CD8-positive, alpha-beta memory T cell (primary cell): ENCODE data around the gene DVL1. TPM values are rescaled to one million over a fixed set of nuclear protein-coding genes. Genes with fewer than 3 reads are reported as not detected.
"Not testable (repeated sequence)": the region's sequence is repeated elsewhere in the genome, so short reads cannot be mapped to it uniquely, and the experiment has no call there.

ENCODE experiments used
- CTCF ChIA-PET: fragments of 350-600 bp; sonication (Branson Sonifier 250); formaldehyde crosslinking; loops from one replicate; lab custom pipeline; 2021; ENCODE audit warnings: antibody characterized with exemption; lab: Charles Lee
- POLR2A ChIA-PET: fragments of 350-600 bp; sonication (Branson Sonifier 250); formaldehyde crosslinking; loops from one replicate; lab custom pipeline; 2021; ENCODE audit warnings: antibody characterized with exemption; lab: Charles Lee
- DNase-seq, 5 donors: peaks; one replicate each; pipeline versions ENCODE4 v3.0.0 to v3.0.0-alpha.2; 2020 to 2022; ENCODE audit warnings: mixed read lengths in 1 of 5
- H3K27ac ChIP-seq: one replicate; pipeline ENCODE4 v1.7.0; 2013; ENCODE audit warnings: low read depth, mild to moderate bottlenecking, low read length, moderate library complexity
- H3K27me3 ChIP-seq: 2 replicates; pipeline ENCODE4 v1.7.0; 2013; ENCODE audit warnings: low read length, mild to moderate bottlenecking; ENCODE audit not compliant: insufficient read depth, poor library complexity, severe bottlenecking
- H3K36me3 ChIP-seq: 2 replicates; pipeline ENCODE4 v1.7.0; 2013; ENCODE audit warnings: mild to moderate bottlenecking, low read length, moderate library complexity; ENCODE audit not compliant: insufficient read depth
- H3K4me1 ChIP-seq: 2 replicates; pipeline ENCODE4 v1.7.0; 2013; ENCODE audit warnings: mild to moderate bottlenecking, low read length, moderate library complexity; ENCODE audit not compliant: insufficient read depth
- H3K4me3 ChIP-seq: 2 replicates; pipeline ENCODE4 v1.7.0; 2013; ENCODE audit warnings: mild to moderate bottlenecking, low read length
- H3K9me3 ChIP-seq: 2 replicates; pipeline ENCODE4 v1.7.0; 2013; ENCODE audit warnings: mild to moderate bottlenecking, low read length
- H3K27ac Mint-ChIP-seq, 8 donors: one replicate each; pipeline ENCODE4 v1.8.0; 2020 to 2021; ENCODE audit warnings: mixed read lengths in 8 of 8, mild to moderate bottlenecking in 6 of 8, inconsistent platforms in 3 of 8, moderate library complexity in 3 of 8
- H3K27me3 Mint-ChIP-seq, 2 donors: one replicate each; pipeline ENCODE4 v1.8.0; 2020 to 2021; ENCODE audit warnings: mixed read lengths in 2 of 2, mild to moderate bottlenecking in 1 of 2, moderate library complexity in 1 of 2
- H3K36me3 Mint-ChIP-seq, 3 donors: one replicate each; pipeline ENCODE4 v1.8.0; 2020 to 2021; ENCODE audit warnings: mixed read lengths in 3 of 3, inconsistent platforms in 1 of 3, mild to moderate bottlenecking in 1 of 3
- H3K4me1 Mint-ChIP-seq, 3 donors: one replicate each; pipeline ENCODE4 v1.8.0; 2020 to 2021; ENCODE audit warnings: mixed read lengths in 3 of 3, inconsistent platforms in 1 of 3, mild to moderate bottlenecking in 1 of 3
- H3K4me3 Mint-ChIP-seq, 7 donors: one replicate each; pipeline ENCODE4 v1.8.0; 2020 to 2021; ENCODE audit warnings: mixed read lengths in 7 of 7, mild to moderate bottlenecking in 6 of 7, moderate library complexity in 4 of 7, inconsistent platforms in 2 of 7
- H3K9me3 Mint-ChIP-seq, 5 donors: one replicate each; pipeline ENCODE4 v1.8.0; 2020 to 2022; ENCODE audit warnings: mixed read lengths in 5 of 5, mild to moderate bottlenecking in 3 of 5, moderate library complexity in 2 of 5, inconsistent platforms in 1 of 5
- polyA plus RNA-seq: library from polyadenylated mRNA; unstranded; fragments of 300-500 nt; fragmentation: Illumina TruSeq; gene quantifications from one replicate; pipeline ENCODE4 v1.2.3, GENCODE V29; 2021
- total RNA-seq, 2 experiments: library from RNA; stranded (reverse); gene quantifications; one replicate each; pipeline ENCODE4 v1.2.3, GENCODE V29; 2021

DVL1 gene
- total and polyA plus RNA-seq, 3 experiments from 2014 or later: 1.6 to 41.1 (median 39.7) TPM

GRCh38 chr1:1373051-1373814 lies 24.0 kb upstream of the DVL1 start:
- Mint-ChIP-seq H3K9me3 (no peaks in the 10 kb centered on the region), H3K27me3 (no peaks in the 10 kb centered on the region), H3K4me1 (peaks cover 15 to 47% (median 20%) of the 10 kb centered on the region in 3 donors), H3K4me3 (peak overlapping the region; percentile 62 to 88 (median 73)), H3K27ac (peak overlapping the region in 7 of 8 donors; percentile 58 to 95 (median 76)), H3K36me3 (peaks cover 0 to 15% (median 0%) of the 10 kb centered on the region in 3 donors)
- H3K4me3 ChIP-seq: no peak overlapping the region
- no peaks in the 10 kb centered on the region for H3K9me3 ChIP-seq
- ChIA-PET CTCF (interaction anchor here (0.6 to 6.5 kb wide), 14 partner anchors 15 to 389 kb away, joined by 3 to 57 read pairs (median 6); partner anchors contain the start of genes CCNL2, MRPL20 and MXRA8), POLR2A (interaction anchor here (0.6 to 2.9 kb wide), 4 partner anchors 10 to 34 kb away, joined by 3 to 16 read pairs (median 4); partner anchors contain the start of gene MRPL20)
- peaks cover 37% of the 10 kb centered on the region for H3K4me1 ChIP-seq
- no peak for DNase-seq
- H3K36me3 ChIP-seq: no peaks in the 10 kb centered on the region
- H3K27ac ChIP-seq: no peak overlapping the region
- H3K27me3 ChIP-seq: no peaks in the 10 kb centered on the region

- H3K4me1 Mint-ChIP-seq: peaks cover 15 to 47% (median 20%) of the 10 kb centered on the region in 3 donors
- ChIA-PET CTCF (interaction anchor here (0.8 to 6.5 kb wide), 24 partner anchors 8 to 388 kb away, joined by 3 to 57 read pairs (median 4); partner anchors contain the start of genes CCNL2, DVL1, MRPL20 and MXRA8), POLR2A (interaction anchor here (0.6 to 2.2 kb wide), 10 partner anchors 9 to 1018 kb away, joined by 3 to 10 read pairs (median 4); partner anchors contain the start of genes CCNL2, DVL1 and MRPL20)
- H3K36me3 Mint-ChIP-seq: peaks cover 0 to 15% (median 0%) of the 10 kb centered on the region in 3 donors
- H3K27ac Mint-ChIP-seq: peak overlapping the region; percentile 56 to 96 (median 82)
- peak; percentile 67 to 82 (median 75) for DNase-seq
- Histone ChIP-seq H3K27me3 (no peaks in the 10 kb centered on the region), H3K36me3 (no peaks in the 10 kb centered on the region), H3K27ac (no peak overlapping the region), H3K4me1 (peaks cover 37% of the 10 kb centered on the region), H3K9me3 (no peaks in the 10 kb centered on the region), H3K4me3 (peak overlapping the region; percentile 42)
- no peaks in the 10 kb centered on the region for H3K9me3 Mint-ChIP-seq
- no peaks in the 10 kb centered on the region for H3K27me3 Mint-ChIP-seq
- H3K4me3 Mint-ChIP-seq: peak overlapping the region; percentile 41 to 91 (median 56)
These were observed 22.8 kb upstream of the DVL1 start for GRCh38 chr1:1371746-1372711.

GRCh38 chr1:1371364-1371745 lies 22.1 kb upstream of the DVL1 start:
- peak; percentile 68 to 94 (median 85) for DNase-seq
- no peaks in the 10 kb centered on the region for H3K27me3 ChIP-seq
- H3K4me1 Mint-ChIP-seq: peaks cover 15 to 47% (median 20%) of the 10 kb centered on the region in 3 donors
- peaks cover 37% of the 10 kb centered on the region for H3K4me1 ChIP-seq
- no peaks in the 10 kb centered on the region for H3K27me3 Mint-ChIP-seq
- peak overlapping the region in 6 of 8 donors; percentile 9 to 96 (median 78) for H3K27ac Mint-ChIP-seq
- H3K9me3 Mint-ChIP-seq: no peaks in the 10 kb centered on the region
- POLR2A ChIA-PET: interaction anchor here (0.7 to 2.2 kb wide), 7 partner anchors 14 to 249 kb away, joined by 3 to 10 read pairs (median 3); partner anchors contain the start of genes CCNL2 and DVL1
- CTCF ChIA-PET: interaction anchor here (0.8 to 6.5 kb wide), 20 partner anchors 9 to 387 kb away, joined by 3 to 57 read pairs (median 6); partner anchors contain the start of genes CCNL2, DVL1, MXRA8 and UBE2J2
- peak overlapping the region; percentile 24 to 91 (median 41) for H3K4me3 Mint-ChIP-seq
- H3K9me3 ChIP-seq: no peaks in the 10 kb centered on the region
- peaks cover 0 to 15% (median 0%) of the 10 kb centered on the region in 3 donors for H3K36me3 Mint-ChIP-seq
- peak overlapping the region; percentile 42 for H3K4me3 ChIP-seq
- no peaks in the 10 kb centered on the region for H3K36me3 ChIP-seq
- H3K27ac ChIP-seq: no peak overlapping the region

- Histone ChIP-seq H3K27me3 (no peaks in the 10 kb centered on the region), H3K9me3 (no peaks in the 10 kb centered on the region), H3K36me3 (no peaks in the 10 kb centered on the region), H3K4me1 (peaks cover 32% of the 10 kb centered on the region), H3K27ac (no peak overlapping the region), H3K4me3 (no peak overlapping the region)
- ChIA-PET POLR2A (interaction anchor here (1.0 to 2.2 kb wide), 5 partner anchors 17 to 248 kb away, joined by 3 to 10 read pairs (median 3); partner anchors contain the start of genes CCNL2 and DVL1), CTCF (interaction anchor here (1.0 to 6.5 kb wide), 11 partner anchors 9 to 249 kb away, joined by 3 to 57 read pairs (median 4); partner anchors contain the start of genes CCNL2 and DVL1)
- Mint-ChIP-seq H3K9me3 (no peaks in the 10 kb centered on the region), H3K27ac (peak overlapping the region in 3 of 8 donors; percentile 63 to 96 (median 81)), H3K36me3 (peaks cover 0 to 15% (median 0%) of the 10 kb centered on the region in 3 donors), H3K27me3 (no peaks in the 10 kb centered on the region), H3K4me1 (peaks cover 15 to 45% (median 20%) of the 10 kb centered on the region in 3 donors), H3K4me3 (peak overlapping the region in 3 of 7 donors; percentile 41 to 91 (median 46))
- DNase-seq: peak in 1 of 5 donors; percentile 38
These were observed 21.6 kb upstream of the DVL1 start for GRCh38 chr1:1370771-1371300.

DNA sequence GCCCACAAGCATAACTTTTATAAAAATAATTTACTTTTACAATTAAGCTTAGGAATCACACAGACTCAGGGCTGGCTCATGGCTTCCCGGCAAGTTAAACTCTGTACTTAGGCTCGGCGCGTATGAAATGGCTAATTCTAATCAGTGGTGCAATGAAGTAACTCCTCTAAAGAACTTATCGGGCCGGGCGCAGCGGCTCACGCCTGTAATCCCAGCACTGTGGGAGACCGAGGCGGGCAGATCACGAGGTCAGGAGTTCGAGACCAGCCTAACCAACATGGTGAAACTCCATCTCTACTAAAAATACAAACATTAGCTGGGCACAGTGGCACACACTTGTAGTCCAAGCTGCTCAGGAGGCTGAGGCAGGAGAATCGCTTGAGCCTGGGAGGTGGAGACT lies 20.9 kb upstream of the DVL1 start:
- ChIA-PET CTCF (interaction anchor here (1.1 to 6.5 kb wide), 4 partner anchors 29 to 248 kb away, joined by 3 to 57 read pairs (median 8); partner anchors contain the start of gene CCNL2), POLR2A (interaction anchor here (2.2 kb wide), 1 partner anchor 29 kb away, joined by 10 read pairs; the partner anchor contains the start of gene CCNL2)
- peaks cover 0 to 12% (median 0%) of the 10 kb centered on the region in 3 donors for H3K36me3 Mint-ChIP-seq
- DNase-seq, H3K36me3 ChIP-seq, H3K27ac ChIP-seq, H3K9me3 Mint-ChIP-seq, H3K4me3 Mint-ChIP-seq, H3K27me3 ChIP-seq, H3K4me3 ChIP-seq, H3K9me3 ChIP-seq, H3K27me3 Mint-ChIP-seq: not testable (repeated sequence)
- H3K4me1 ChIP-seq: peaks cover 30% of the 10 kb centered on the region
- peaks cover 10 to 40% (median 16%) of the 10 kb centered on the region in 3 donors for H3K4me1 Mint-ChIP-seq
- peak overlapping the region in 5 of 8 donors; percentile 33 to 63 (median 54) for H3K27ac Mint-ChIP-seq

DNA sequence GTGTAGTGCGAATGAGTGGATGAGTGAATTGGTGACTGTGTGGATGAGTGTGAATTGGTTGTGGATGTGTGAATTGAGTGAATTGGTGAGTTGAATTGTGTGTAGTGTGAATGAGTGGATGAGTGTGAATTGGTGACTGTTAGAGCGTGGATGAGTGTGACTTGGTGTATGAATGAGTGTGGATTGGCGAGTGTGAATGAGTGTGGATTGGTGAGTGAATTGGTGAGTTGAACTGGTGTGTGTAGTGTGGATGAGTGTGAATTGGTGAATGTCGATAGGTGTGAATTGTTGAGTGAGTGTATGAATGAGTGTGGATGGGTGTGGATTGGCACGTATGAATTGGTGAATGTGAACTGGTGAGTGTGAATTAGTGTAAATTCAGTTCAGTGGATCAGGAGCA lies 18.1 kb upstream of the DVL1 start:
- Mint-ChIP-seq H3K9me3 (no peaks in the 10 kb centered on the region), H3K27ac (no peak overlapping the region), H3K4me3 (no peak overlapping the region), H3K27me3 (no peaks in the 10 kb centered on the region), H3K36me3 (no peaks in the 10 kb centered on the region), H3K4me1 (peaks cover 4 to 23% (median 6%) of the 10 kb centered on the region in 3 donors)
- Histone ChIP-seq H3K9me3 (no peaks in the 10 kb centered on the region), H3K4me3 (no peak overlapping the region), H3K27me3 (no peaks in the 10 kb centered on the region), H3K36me3 (no peaks in the 10 kb centered on the region), H3K4me1 (peaks cover 19% of the 10 kb centered on the region), H3K27ac (no peak overlapping the region)
- ChIA-PET CTCF (no interaction called here), POLR2A (no interaction called here)
- DNase-seq: no peak

DNA sequence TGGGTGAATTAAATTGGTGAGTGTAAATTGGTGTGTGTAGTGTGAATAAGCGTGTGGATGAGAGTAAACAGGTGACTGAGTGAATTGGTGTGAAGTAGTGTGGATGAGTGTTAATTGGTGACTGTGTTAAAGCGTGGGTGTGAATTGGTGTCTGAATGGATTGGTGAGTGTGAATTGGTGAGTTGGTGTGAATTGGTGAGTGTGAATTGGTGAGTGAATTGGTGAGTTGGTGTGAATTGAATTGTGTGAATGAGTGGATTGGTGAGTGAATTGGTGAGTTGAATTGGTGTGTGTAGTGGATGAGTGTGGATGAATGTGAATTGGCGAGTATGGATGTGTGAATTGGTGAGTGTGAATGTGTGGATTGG lies 17.5 kb upstream of the DVL1 start:
- H3K4me3 Mint-ChIP-seq: no peak overlapping the region
- Histone ChIP-seq H3K36me3 (no peaks in the 10 kb centered on the region), H3K9me3 (no peaks in the 10 kb centered on the region), H3K27ac (no peak overlapping the region), H3K27me3 (no peaks in the 10 kb centered on the region), H3K4me1 (peaks cover 13% of the 10 kb centered on the region), H3K4me3 (no peak overlapping the region)
- H3K4me1 Mint-ChIP-seq: peaks cover 0 to 17% (median 4%) of the 10 kb centered on the region in 3 donors
- no peak for DNase-seq
- ChIA-PET POLR2A (no interaction called here), CTCF (no interaction called here)
- peaks cover 0 to 3% of the 10 kb centered on the region in 2 donors for H3K27me3 Mint-ChIP-seq
- no peaks in the 10 kb centered on the region for H3K9me3 Mint-ChIP-seq
- no peaks in the 10 kb centered on the region for H3K36me3 Mint-ChIP-seq
- no peak overlapping the region for H3K27ac Mint-ChIP-seq
